AG04450 (cell line): ENCODE data around the gene EIF1. TPM values are rescaled to one million over a fixed set of nuclear protein-coding genes. Genes with fewer than 3 reads are reported as not detected.
A peak's percentile ranks its signal among the peaks of the same experiment; 100 is the strongest.

ENCODE experiments used
- CTCF ChIA-PET: fragments of 300-600, 350-600 bp; formaldehyde crosslinking; extraction: SDS; loops from one replicate; lab custom pipeline; 2022; ENCODE audit warnings: antibody characterized with exemption, inconsistent platforms; lab: Charles Lee
- POLR2A ChIA-PET: fragments of 350-600 bp; formaldehyde crosslinking; extraction: SDS; loops from one replicate; lab custom pipeline; 2021; ENCODE audit warnings: antibody characterized with exemption, inconsistent platforms; lab: Yijun Ruan, JAX
- DNase-seq: peaks from one replicate; pipeline ENCODE4 v3.0.0-alpha.2; 2011; ENCODE audit warnings: low read depth, low spot score
- H3K27ac ChIP-seq: one replicate; pipeline ENCODE4 v1.5.1; 2012; ENCODE audit warnings: low read depth, low read length, control low read depth
- H3K27me3 ChIP-seq: one replicate; pipeline ENCODE4 v1.6.0; 2012; ENCODE audit warnings: low read length; ENCODE audit not compliant: control insufficient read depth, insufficient read depth
- H3K4me3 ChIP-seq: 2 replicates; pipeline ENCODE4 v1.5.1; 2011; ENCODE audit warnings: mild to moderate bottlenecking, low read depth, low read length, control low read depth
- H3K9me3 ChIP-seq: 2 replicates; pipeline ENCODE4 v1.5.1; 2012; ENCODE audit warnings: low read length; ENCODE audit not compliant: control insufficient read depth, insufficient read depth
- CTCF ChIP-seq: IDR thresholded peaks from 2 replicates; pipeline ENCODE4 v1.5.1; 2011; ENCODE audit warnings: low read depth, low read length, control low read depth, inconsistent platforms
- polyA plus RNA-seq: library from polyadenylated mRNA; depleted of rRNA; stranded (reverse); fragments of >200 nt; gene quantifications from 2 replicates; pipeline ENCODE4 v1.2.3, GENCODE V29; 2011

The EIF1 gene
- polyA plus RNA-seq, 1 experiment: 549 TPM

- H3K4me3 ChIP-seq: no peak overlapping the region
- H3K27me3 ChIP-seq: peaks cover 64% of the 10 kb centered on the region
- ChIA-PET POLR2A (interaction anchor here (0.7 kb wide), 1 partner anchor 42 kb away, joined by 8 read pairs; no protein-coding TSS in a partner anchor), CTCF (interaction anchor here (4.9 kb wide), 1 partner anchor 66 kb away, joined by 81 read pairs; no protein-coding TSS in a partner anchor)
- no peaks in the 10 kb centered on the region; the same call in 1 of the 2 replicates for H3K9me3 ChIP-seq
- H3K27ac ChIP-seq: no peak overlapping the region
- TF ChIP-seq CTCF: no peak
- no peak for DNase-seq
Observed at GRCh38 chr17:41735744-41736143, 47.1 kb downstream of the EIF1 start.

GRCh38 chr17:41736983-41737679 is 48.4 kb downstream of the EIF1 start:
- no peak for TF ChIP-seq CTCF
- Histone ChIP-seq H3K4me3 (no peak overlapping the region), H3K27ac (no peak overlapping the region), H3K27me3 (peaks cover 50% of the 10 kb centered on the region), H3K9me3 (no peaks in the 10 kb centered on the region; the same call in 1 of the 2 replicates)
- POLR2A ChIA-PET: no interaction called here
- CTCF ChIA-PET: interaction anchor here (0.6 to 4.9 kb wide), 19 partner anchors 9 to 1409 kb away, joined by 3 to 81 read pairs (median 3); partner anchors contain the start of genes JUP and P3H4
- no peak for DNase-seq

- H3K4me3 ChIP-seq: no peak overlapping the region
- H3K27ac ChIP-seq: no peak overlapping the region
- H3K9me3 ChIP-seq: no peaks in the 10 kb centered on the region; the same call in 1 of the 2 replicates
- POLR2A ChIA-PET: no interaction called here
- TF ChIP-seq CTCF: no peak
- no peak for DNase-seq
- CTCF ChIA-PET: interaction anchor here (0.6 to 4.9 kb wide), 18 partner anchors 8 to 1408 kb away, joined by 3 to 81 read pairs (median 3); partner anchors contain the start of genes JUP and P3H4
- peaks cover 45% of the 10 kb centered on the region for H3K27me3 ChIP-seq
Observed at GRCh38 chr17:41737680-41738023, 49.0 kb downstream of the EIF1 start.

- no peak overlapping the region for H3K27ac ChIP-seq
- TF ChIP-seq CTCF: peak; percentile 94
- CTCF ChIA-PET: interaction anchor here (0.6 to 4.9 kb wide), 14 partner anchors 13 to 221 kb away, joined by 3 to 81 read pairs (median 3); partner anchors contain the start of gene P3H4
- DNase-seq: peak; percentile 54
- peaks cover 41% of the 10 kb centered on the region for H3K27me3 ChIP-seq
- POLR2A ChIA-PET: no interaction called here
- H3K9me3 ChIP-seq: no peaks in the 10 kb centered on the region; the same call in 1 of the 2 replicates
- H3K4me3 ChIP-seq: no peak overlapping the region
Observed at GRCh38 chr17:41738077-41738800, 49.6 kb downstream of the EIF1 start.
